H1 (cell line): Measurements from ENCODE around the gene TFG. TPM values are rescaled to one million over a fixed set of nuclear protein-coding genes. Genes with fewer than 3 reads are reported as not detected.
"Not testable (repeated sequence)": the region's sequence is repeated elsewhere in the genome, so short reads cannot be mapped to it uniquely, and the experiment has no call there.

ENCODE experiments used
- CTCF ChIA-PET: fragments of 300-600 bp; sonication (Branson Sonifier 250); formaldehyde crosslinking; loops from one replicate; lab custom pipeline; 2021; ENCODE audit not compliant: partially characterized antibody; lab: Charles Lee
- POLR2A ChIA-PET: fragments of 300-600 bp; sonication (Branson Sonifier 250); formaldehyde crosslinking; loops from one replicate; lab custom pipeline; 2021; ENCODE audit warnings: inconsistent platforms; ENCODE audit not compliant: partially characterized antibody; lab: Charles Lee
- DNase-seq, 2 experiments: peaks; one replicate each; pipeline versions ENCODE4 v3.0.0 to v3.0.0-alpha.2; 2010 to 2022; ENCODE audit warnings: low spot score in 2 of 2, low read depth in 1 of 2, mixed read lengths in 1 of 2
- FAIRE-seq: peaks from 2 replicates; lab custom pipeline; 2011; peaks lifted over from hg19 to GRCh38; lab: Jason Lieb, UNC
- H2AFZ ChIP-seq: 2 replicates; pipeline ENCODE4 v1.8.1; 2012; ENCODE audit warnings: low read length, inconsistent platforms
- H2AK5ac ChIP-seq: 2 replicates; pipeline ENCODE4 v1.6.1; 2013; ENCODE audit warnings: low read depth, low read length
- H2BK120ac ChIP-seq: replicated peaks from 2 replicates; pipeline ENCODE3; 2013; ENCODE audit warnings: low read depth, low read length, inconsistent platforms
- H2BK12ac ChIP-seq: 2 replicates; pipeline ENCODE4 v1.6.1; 2013; ENCODE audit warnings: low read depth, low read length
- H2BK15ac ChIP-seq: 2 replicates; pipeline ENCODE4 v1.6.1; 2013; ENCODE audit warnings: low read length
- H2BK20ac ChIP-seq: 2 replicates; pipeline ENCODE4 v1.6.1; 2013; ENCODE audit warnings: low read length
- H2BK5ac ChIP-seq: 2 replicates; pipeline ENCODE4 v1.6.1; 2013; ENCODE audit warnings: low read depth, low read length
- H3K14ac ChIP-seq: 2 replicates; pipeline ENCODE4 v1.6.1; 2013; ENCODE audit warnings: inconsistent platforms; ENCODE audit not compliant: insufficient read length
- H3K18ac ChIP-seq: 2 replicates; pipeline ENCODE4 v1.6.1; 2013; ENCODE audit warnings: low read length; ENCODE audit errors: extremely low read depth
- H3K23ac ChIP-seq: 2 replicates; pipeline ENCODE4 v1.6.1; 2013; ENCODE audit warnings: inconsistent platforms; ENCODE audit not compliant: insufficient read length
- H3K23me2 ChIP-seq: 2 replicates; pipeline ENCODE4 v1.6.1; 2013; ENCODE audit warnings: low read depth, low read length
- H3K27ac ChIP-seq: 2 replicates; pipeline ENCODE4 v1.6.1; 2011; ENCODE audit warnings: low read depth, low read length, inconsistent platforms
- H3K27me3 ChIP-seq, 4 experiments: replicated peaks in 1 of 4; 1 replicate in 1 of 4; 2 replicates in 3 of 4; pipeline versions ENCODE4 v1.6.1 to v1.8.1; 2011 to 2013; ENCODE audit warnings: low read length in 3 of 4, mild to moderate bottlenecking in 3 of 4, inconsistent platforms in 2 of 4, mixed read lengths in 2 of 4, moderate library complexity in 1 of 4; ENCODE audit not compliant: control insufficient read depth in 3 of 4, insufficient read depth in 3 of 4; ENCODE audit errors: extremely low read depth in 1 of 4
- H3K36me3 ChIP-seq, 4 experiments: 2 replicates each; pipeline versions ENCODE4 v1.6.1 to v1.8.1; 2011 to 2013; ENCODE audit warnings: mild to moderate bottlenecking in 4 of 4, low read length in 3 of 4, moderate library complexity in 2 of 4, control low read depth in 1 of 4, inconsistent platforms in 1 of 4; ENCODE audit not compliant: insufficient read depth in 4 of 4, control insufficient read depth in 2 of 4
- H3K4ac ChIP-seq: replicated peaks from 2 replicates; pipeline ENCODE3; 2013; ENCODE audit warnings: low read length, low read depth, mixed read lengths, inconsistent platforms; ENCODE audit not compliant: insufficient read length
- H3K4me1 ChIP-seq, 4 experiments: replicated peaks in 1 of 4; 1 replicate in 1 of 4; 2 replicates in 3 of 4; pipeline versions ENCODE4 v1.6.1 to v1.8.1; 2011 to 2013; ENCODE audit warnings: low read length in 3 of 4, inconsistent platforms in 2 of 4, mixed read lengths in 1 of 4; ENCODE audit not compliant: insufficient read depth in 4 of 4, control insufficient read depth in 3 of 4
- H3K4me2 ChIP-seq, 2 experiments: 2 replicates each; pipeline versions ENCODE4 v1.6.1 to v1.8.1; 2011 to 2013; ENCODE audit warnings: low read depth in 2 of 2, low read length in 2 of 2, control low read depth in 1 of 2, inconsistent platforms in 1 of 2, mild to moderate bottlenecking in 1 of 2; ENCODE audit not compliant: insufficient read depth in 1 of 2
- H3K4me3 ChIP-seq, 4 experiments: fragments of 200-600, 300-600 bp in 1 of 4; sonication (generic), shearing (Covaris generic), sonication (Bioruptor Twin) in 1 of 4; 2 replicates each; pipeline versions ENCODE4 v1.5.1 to v1.8.1; 2011 to 2016; ENCODE audit warnings: low read length in 4 of 4, low read depth in 3 of 4, control low read depth in 2 of 4, inconsistent platforms in 2 of 4, mild to moderate bottlenecking in 2 of 4, mixed read lengths in 1 of 4, moderate library complexity in 1 of 4; ENCODE audit not compliant: insufficient read depth in 2 of 4; ENCODE audit errors: extremely low read depth in 1 of 4
- H3K56ac ChIP-seq: replicated peaks from 2 replicates; pipeline ENCODE3; 2013; ENCODE audit warnings: low read depth, mild to moderate bottlenecking, mixed read lengths, low read length, inconsistent platforms; ENCODE audit not compliant: insufficient read length
- H3K79me1 ChIP-seq: 2 replicates; pipeline ENCODE4 v1.6.1; 2013; ENCODE audit warnings: low read depth, low read length, control low read depth
- H3K79me2 ChIP-seq, 2 experiments: 2 replicates each; pipeline versions ENCODE4 v1.6.1 to v1.8.1; 2012 to 2013; ENCODE audit warnings: low read length in 2 of 2, mild to moderate bottlenecking in 2 of 2, inconsistent platforms in 1 of 2; ENCODE audit not compliant: insufficient read depth in 2 of 2, control insufficient read depth in 1 of 2
- H3K9ac ChIP-seq, 4 experiments: replicated peaks in 1 of 4; 1 replicate in 1 of 4; 2 replicates in 3 of 4; pipeline versions ENCODE4 v1.6.1 to v1.8.1; 2011 to 2013; ENCODE audit warnings: low read depth in 3 of 4, low read length in 3 of 4, control low read depth in 2 of 4, mild to moderate bottlenecking in 2 of 4, moderate library complexity in 2 of 4, inconsistent platforms in 1 of 4; ENCODE audit errors: extremely low read depth in 1 of 4
- H3K9me3 ChIP-seq, 2 experiments: 2 replicates each; pipeline versions ENCODE4 v1.6.1 to v1.8.1; 2012 to 2013; ENCODE audit warnings: mild to moderate bottlenecking in 2 of 2, moderate library complexity in 2 of 2, control low read depth in 1 of 2, inconsistent platforms in 1 of 2, low read depth in 1 of 2, low read length in 1 of 2, mixed read lengths in 1 of 2; ENCODE audit not compliant: insufficient read depth in 2 of 2
- H4K20me1 ChIP-seq, 2 experiments: replicated peaks in 1 of 2; 2 replicates each; pipeline versions ENCODE3 to v1.8.1; 2011 to 2013; ENCODE audit warnings: inconsistent platforms in 2 of 2, low read length in 2 of 2, mild to moderate bottlenecking in 1 of 2; ENCODE audit not compliant: insufficient read depth in 2 of 2, control insufficient read depth in 1 of 2
- H4K5ac ChIP-seq: 2 replicates; pipeline ENCODE4 v1.6.1; 2013; ENCODE audit warnings: low read length, low read depth, mixed read lengths, inconsistent platforms; ENCODE audit not compliant: insufficient read length
- H4K8ac ChIP-seq: 2 replicates; pipeline ENCODE4 v1.8.0; 2013; ENCODE audit warnings: mild to moderate bottlenecking, moderate library complexity, low read length, inconsistent platforms; ENCODE audit not compliant: insufficient read depth; ENCODE audit errors: extremely low read depth
- H4K91ac ChIP-seq: replicated peaks from 2 replicates; pipeline ENCODE3; 2013; ENCODE audit warnings: low read length, mixed read lengths, inconsistent platforms; ENCODE audit not compliant: insufficient read length
- WGBS, 2 experiments: shearing (Covaris generic) in 1 of 2; methylation state at CpG; one replicate each; pipeline versions ENCODE4 v1.1.6 to v1.1.7; 2013 to 2015; ENCODE audit warnings: low lambda C conversion rate in 2 of 2, mixed read lengths in 2 of 2, inconsistent platforms in 1 of 2, low coverage in 1 of 2, missing lambda C conversion rate in 1 of 2; ENCODE audit not compliant: insufficient replicate concordance in 2 of 2, insufficient coverage in 1 of 2, insufficient read length in 1 of 2; ENCODE audit errors: extremely low coverage in 1 of 2, missing lambda C conversion rate in 1 of 2; 5-methylcytosine and 5-hydroxymethylcytosine counted together
- polyA plus RNA-seq, 7 experiments: library from polyadenylated mRNA; depleted of rRNA in 3 of 7; stranded (reverse) in 5 of 7; unstranded in 2 of 7; fragments of >200 nt in 5 of 7; fragments of 200-250 nt in 2 of 7; gene quantifications; 1 replicate in 5 of 7; 2 replicates in 1 of 7; 4 replicates in 1 of 7; pipeline versions ENCODE4 v1.2.1 to v1.2.3, GENCODE V29; 2011 to 2013; ENCODE audit warnings: missing spikeins in 2 of 7, mixed read lengths in 2 of 7
- total RNA-seq: library from RNA; stranded (reverse); fragmentation: NEBNext Ultra II Directional; extraction: Animal tissue kit (Norgen Biotek cat#: 25700); gene quantifications from 2 replicates; pipeline ENCODE4 v1.2.1, GENCODE V29; 2021

Gene TFG
- total and polyA plus RNA-seq, 2 of the 8 experiments (the other 6 are each of a cell fraction or from before 2014, with no cell fraction given), result 81.9 to 98.4 TPM

DNA sequence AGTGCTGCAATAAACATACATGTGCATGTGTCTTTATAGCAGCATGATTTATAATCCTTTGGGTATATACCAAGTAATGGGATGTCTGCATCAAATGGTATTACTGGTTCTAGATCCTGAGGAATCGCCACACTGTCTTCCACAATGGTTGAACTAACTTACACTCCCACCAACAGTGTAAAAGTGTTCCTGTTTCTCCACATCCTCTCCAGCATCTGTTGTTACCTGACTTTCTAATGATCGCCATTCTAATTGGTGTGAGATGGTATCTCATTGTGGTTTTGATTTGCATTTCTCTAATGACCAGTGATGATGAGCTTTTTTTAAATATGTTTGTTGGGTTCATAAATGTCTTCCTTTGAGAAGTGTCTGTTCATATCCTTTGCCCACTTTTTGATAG, 38.3 kb upstream of the TFG start:
- H3K4me1 ChIP-seq, CTCF ChIA-PET, H3K27me3 ChIP-seq, H4K8ac ChIP-seq, H4K91ac ChIP-seq, H3K27ac ChIP-seq, POLR2A ChIA-PET, H2BK20ac ChIP-seq, H2BK12ac ChIP-seq, H3K9ac ChIP-seq, H3K23ac ChIP-seq, H3K56ac ChIP-seq, H3K4ac ChIP-seq, H3K4me3 ChIP-seq, H4K20me1 ChIP-seq, H2BK15ac ChIP-seq, H3K79me1 ChIP-seq, H3K4me2 ChIP-seq, FAIRE-seq, H3K36me3 ChIP-seq, H3K79me2 ChIP-seq, H3K14ac ChIP-seq, H3K9me3 ChIP-seq, DNase-seq, H2BK120ac ChIP-seq, H4K5ac ChIP-seq, H2BK5ac ChIP-seq, H3K23me2 ChIP-seq, H2AFZ ChIP-seq, H3K18ac ChIP-seq, H2AK5ac ChIP-seq: not testable (repeated sequence)
- WGBS, 2 experiments, result 100% methylated on average over 2 of the region's 2 CpGs; no CpG with 5 or more reads in 1 of the 2 experiments
